CD4-positive, alpha-beta T cell treated with Interleukin-17A for 4 hours (primary cell): ENCODE measurements around the gene SLC44A2.
A peak's percentile ranks its signal among the peaks of the same experiment; 100 is the strongest.

Experiments
- DNase-seq: peaks from one replicate; pipeline ENCODE4 v3.0.0-alpha.2; 2020; ENCODE audit warnings: mixed read lengths

SLC44A2 gene

GRCh38 chr19:10617409-10618121 lies 7.8 kb upstream of the SLC44A2 start:
- no peak for DNase-seq

GRCh38 chr19:10618846-10619245 lies 6.5 kb upstream of the SLC44A2 start:
- DNase-seq, result no peak

DNA sequence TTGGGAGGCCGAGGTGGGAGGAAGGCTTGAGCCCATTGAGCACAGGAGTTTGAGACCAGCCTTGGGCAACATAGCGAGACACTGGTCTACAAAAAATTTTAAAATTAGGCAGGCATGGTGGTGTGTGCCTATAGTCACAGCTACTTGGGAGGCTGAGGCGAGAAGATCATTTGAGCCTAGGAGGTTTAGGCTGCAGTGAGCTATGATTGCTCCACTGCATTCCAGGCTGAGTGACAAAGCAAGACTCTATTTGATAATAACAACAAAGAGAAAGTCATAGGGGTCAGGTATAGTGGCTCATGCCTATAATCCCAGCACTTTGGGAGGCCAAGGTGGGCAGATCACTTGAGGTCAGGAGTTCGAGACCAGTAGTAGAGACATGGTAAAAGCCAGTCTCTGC lies 4.6 kb upstream of the SLC44A2 start:
- no peak for DNase-seq

GRCh38 chr19:10621966-10622365 lies 3.4 kb upstream of the SLC44A2 start:
- no peak for DNase-seq

DNA sequence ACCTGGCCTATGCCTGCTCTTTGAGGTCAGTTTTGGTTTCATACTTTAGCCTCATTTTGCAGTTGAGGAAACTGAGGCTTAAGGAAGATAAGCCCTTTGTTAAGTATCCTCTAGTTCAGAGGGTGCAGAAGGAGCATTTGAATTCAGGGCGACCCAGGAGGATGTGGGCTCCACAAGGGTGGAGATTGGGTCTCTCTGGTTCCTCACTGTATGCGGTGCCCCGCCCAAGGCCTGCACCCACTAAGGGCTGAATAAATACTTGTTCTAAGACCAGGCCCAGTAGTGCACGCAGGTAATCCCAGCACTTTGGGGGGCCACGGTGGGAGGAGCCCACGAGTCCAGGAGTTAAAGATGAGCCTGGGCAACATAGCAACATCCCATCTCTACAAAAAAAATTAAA lies 768 bp upstream of the SLC44A2 start:
- peak; percentile 54 for DNase-seq

GRCh38 chr19:10625762-10626138 lies 397 bp downstream of the SLC44A2 start:
- no peak for DNase-seq

DNA sequence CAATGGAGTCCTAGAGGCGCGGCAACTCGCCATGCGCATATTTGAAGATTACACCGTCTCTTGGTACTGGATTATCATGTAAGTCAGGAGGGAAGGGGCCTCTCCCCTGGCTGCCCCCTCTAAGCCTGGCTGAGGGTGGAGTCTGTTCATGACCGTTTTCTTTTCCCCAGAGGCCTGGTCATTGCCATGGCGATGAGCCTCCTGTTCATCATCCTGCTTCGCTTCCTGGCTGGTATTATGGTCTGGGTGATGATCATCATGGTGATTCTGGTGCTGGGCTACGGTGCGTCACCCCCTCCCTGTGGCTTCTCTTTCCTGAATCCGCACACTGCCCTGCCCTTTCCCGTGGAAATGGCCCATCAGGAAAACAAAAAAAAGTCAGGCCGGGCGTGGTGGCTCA lies 6.5 kb downstream of the SLC44A2 start:
- no peak for DNase-seq

DNA sequence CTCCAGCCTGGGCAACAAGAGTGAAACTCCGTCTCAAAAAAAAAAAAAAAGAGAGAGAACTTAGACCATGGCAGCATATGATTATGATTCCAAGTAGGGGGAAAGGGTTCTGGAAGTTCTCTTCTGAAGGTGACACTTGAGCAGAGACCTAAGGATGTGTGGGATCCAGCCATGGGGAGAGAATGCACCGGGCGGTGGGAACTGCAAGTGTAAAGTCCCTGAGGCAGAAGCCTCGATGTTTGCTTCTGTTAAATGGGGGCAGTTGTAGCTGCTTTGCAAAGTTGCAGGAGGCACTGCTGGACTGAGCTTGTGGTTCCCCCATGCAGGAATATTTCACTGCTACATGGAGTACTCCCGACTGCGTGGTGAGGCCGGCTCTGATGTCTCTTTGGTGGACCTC lies 9.1 kb downstream of the SLC44A2 start:
- no peak for DNase-seq

DNA sequence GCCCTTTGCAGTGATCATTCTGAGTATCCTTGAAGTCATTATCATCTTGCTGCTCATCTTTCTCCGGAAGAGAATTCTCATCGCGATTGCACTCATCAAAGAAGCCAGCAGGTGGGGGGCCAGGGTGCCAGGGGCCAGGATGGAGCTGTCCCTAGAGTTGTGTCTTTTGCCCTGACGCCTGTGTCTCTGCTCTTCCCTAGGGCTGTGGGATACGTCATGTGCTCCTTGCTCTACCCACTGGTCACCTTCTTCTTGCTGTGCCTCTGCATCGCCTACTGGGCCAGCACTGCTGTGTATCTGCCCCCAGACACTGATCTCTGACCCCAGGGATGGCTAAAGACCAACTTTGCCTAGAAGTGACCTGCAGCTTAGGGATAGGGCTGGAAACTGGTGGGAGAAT lies 9.6 kb downstream of the SLC44A2 start:
- DNase-seq, result no peak

DNA sequence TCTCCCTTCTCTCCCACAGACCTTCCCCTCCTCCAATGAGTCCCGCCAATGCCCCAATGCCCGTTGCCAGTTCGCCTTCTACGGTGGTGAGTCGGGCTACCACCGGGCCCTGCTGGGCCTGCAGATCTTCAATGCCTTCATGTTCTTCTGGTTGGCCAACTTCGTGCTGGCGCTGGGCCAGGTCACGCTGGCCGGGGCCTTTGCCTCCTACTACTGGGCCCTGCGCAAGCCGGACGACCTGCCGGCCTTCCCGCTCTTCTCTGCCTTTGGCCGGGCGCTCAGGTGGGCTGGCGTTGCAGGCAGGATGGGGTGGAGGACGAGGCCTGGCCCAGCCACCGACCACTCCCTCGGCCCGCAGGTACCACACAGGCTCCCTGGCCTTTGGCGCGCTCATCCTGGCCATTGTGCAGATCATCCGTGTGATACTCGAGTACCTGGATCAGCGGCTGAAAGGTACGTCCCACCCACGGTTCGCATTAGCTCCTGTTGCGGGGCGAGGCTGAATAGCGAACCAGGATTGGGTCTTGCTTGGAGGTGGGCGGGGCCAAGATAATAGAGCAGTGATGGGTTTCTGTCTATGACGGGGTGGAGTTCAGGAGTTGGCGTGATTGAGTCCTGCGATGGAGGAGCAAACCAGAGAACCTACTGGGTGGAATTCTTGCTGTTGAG lies 11.1 kb downstream of the SLC44A2 start:
- DNase-seq, result no peak

GRCh38 chr19:10637894-10638293 lies 12.5 kb downstream of the SLC44A2 start:
- no peak for DNase-seq

DNA sequence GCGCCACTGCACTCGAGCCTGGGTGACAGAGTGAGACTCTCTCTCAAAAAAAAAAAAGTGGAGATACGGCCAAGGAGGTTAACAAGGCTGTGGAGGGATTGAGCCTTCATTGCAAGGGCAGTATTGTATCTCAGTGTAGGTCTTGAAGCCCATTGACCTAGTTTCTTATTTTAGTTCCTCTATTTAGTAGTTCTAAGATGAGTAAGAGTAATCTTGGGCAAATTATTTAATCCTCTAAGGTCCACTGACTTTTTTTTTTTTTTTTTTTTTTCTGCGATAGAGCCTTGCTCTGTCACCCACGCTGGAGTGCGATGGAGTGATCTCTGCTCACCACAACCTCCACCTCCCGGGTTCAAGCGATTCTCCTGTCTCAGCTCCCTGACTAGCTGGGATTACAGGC lies 14.5 kb downstream of the SLC44A2 start:
- no peak for DNase-seq

GRCh38 chr19:10640361-10640760 lies 15.0 kb downstream of the SLC44A2 start:
- DNase-seq, result no peak

- DNase-seq, result no peak
Measured at GRCh38 chr19:10641248-10641647, 15.9 kb downstream of the SLC44A2 start.

DNA sequence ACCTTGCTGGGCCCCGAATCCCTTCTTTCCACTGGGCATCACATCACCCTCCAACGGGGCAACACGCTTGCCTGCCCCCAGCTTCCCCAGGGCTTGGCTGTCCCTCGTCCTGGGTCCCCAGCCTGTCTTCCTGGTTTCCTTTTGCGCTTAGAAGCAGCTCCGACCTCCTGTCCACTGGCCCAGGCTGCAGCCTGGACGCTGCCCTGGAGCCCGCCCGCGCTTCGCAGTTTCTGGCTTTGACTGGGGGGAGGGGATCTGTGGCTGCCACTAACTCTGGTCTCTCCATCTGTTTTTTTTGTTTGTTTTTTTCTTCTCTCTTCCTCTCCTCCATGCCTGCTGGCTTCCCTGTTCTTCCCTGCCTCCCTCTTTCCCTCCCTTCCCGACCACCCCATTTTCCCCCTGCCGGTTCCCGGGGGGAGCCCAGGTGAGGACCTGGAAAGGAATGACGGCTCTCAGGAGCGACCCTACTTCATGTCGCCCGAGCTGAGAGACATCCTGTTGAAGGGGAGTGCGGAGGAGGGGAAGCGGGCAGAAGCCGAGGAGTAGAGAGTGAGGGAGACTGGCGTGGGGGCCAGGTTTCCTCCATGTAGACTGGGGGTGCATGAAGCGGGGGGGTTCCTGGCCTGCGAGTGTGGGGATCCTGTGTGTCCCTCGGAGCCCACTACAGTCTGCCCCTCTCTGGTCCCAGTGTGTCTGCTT lies 17.3 kb downstream of the SLC44A2 start:
- no peak for DNase-seq

DNA sequence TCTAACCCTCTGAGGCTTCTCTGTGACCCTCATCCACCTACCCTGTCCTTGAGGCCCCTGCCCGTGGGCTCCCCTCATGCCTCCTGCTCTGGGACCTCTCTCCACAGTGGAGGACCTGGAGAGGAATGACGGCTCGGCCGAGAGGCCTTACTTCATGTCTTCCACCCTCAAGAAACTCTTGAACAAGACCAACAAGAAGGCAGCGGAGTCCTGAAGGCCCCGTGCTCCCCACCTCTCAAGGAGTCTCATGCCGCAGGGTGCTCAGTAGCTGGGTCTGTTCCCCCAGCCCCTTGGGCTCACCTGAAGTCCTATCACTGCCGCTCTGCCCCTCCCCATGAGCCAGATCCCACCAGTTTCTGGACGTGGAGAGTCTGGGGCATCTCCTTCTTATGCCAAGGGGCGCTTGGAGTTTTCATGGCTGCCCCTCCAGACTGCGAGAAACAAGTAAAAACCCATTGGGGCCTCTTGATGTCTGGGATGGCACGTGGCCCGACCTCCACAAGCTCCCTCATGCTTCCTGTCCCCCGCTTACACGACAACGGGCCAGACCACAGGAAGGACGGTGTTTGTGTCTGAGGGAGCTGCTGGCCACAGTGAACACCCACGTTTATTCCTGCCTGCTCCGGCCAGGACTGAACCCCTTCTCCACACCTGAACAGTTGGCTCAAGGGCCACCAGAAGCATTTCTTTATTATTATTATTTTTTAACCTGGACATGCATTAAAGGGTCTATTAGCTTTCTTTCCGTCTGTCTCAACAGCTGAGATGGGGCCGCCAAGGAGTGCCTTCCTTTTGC lies 18.0 kb downstream of the SLC44A2 start:
- DNase-seq, result no peak

DNA sequence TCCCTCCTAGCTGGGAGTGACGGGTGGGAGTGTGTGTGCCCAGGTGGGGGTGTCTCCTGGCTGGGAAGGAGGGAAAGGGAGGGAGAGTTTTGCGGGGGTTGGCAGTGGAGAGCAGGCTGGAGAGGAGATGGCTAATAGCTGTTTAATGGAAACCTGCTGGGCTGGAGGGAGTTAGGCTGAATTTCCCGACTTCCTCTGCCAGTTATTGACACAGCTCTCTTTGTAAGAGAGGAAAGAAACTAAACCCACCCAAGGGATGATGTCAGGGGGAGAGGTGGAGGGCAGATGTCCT lies 18.6 kb downstream of the SLC44A2 start:
- no peak for DNase-seq

DNA sequence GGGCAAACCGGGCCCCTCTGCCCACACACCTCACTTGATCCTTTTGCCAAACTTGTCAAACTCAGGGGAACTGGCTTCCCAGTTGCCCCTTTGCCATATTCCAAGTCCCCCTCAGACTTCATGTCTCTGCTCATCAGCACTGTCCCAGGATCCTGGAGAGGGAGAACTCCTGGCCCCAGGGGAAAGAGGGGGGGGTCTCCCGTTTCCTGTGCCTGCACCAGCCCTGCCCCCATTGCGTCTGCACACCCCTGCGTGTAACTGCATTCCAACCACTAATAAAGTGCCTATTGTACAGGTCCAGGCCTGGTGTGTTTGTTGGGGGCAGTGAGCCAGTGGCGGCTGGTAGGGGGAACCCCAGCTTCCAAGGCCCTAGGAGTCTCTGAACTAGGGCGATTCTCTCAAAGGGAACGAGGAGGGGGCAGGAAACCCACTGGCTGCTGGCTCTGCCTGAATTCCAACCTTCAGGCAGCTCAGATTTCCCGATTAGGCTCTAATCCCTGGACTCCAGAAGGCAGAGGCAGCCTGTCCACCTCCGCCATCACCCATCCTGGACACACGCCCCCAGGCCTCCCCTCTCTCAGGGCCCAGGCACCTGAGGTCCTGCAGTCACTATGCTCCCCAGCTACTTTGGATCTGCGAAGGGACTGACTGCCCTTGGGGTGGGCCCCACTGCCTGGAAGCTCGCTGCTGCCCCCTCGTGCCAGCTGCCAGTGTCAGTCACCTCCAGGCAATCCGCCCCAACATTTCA lies 19.1 kb downstream of the SLC44A2 start:
- DNase-seq, result peak; percentile 92

DNA sequence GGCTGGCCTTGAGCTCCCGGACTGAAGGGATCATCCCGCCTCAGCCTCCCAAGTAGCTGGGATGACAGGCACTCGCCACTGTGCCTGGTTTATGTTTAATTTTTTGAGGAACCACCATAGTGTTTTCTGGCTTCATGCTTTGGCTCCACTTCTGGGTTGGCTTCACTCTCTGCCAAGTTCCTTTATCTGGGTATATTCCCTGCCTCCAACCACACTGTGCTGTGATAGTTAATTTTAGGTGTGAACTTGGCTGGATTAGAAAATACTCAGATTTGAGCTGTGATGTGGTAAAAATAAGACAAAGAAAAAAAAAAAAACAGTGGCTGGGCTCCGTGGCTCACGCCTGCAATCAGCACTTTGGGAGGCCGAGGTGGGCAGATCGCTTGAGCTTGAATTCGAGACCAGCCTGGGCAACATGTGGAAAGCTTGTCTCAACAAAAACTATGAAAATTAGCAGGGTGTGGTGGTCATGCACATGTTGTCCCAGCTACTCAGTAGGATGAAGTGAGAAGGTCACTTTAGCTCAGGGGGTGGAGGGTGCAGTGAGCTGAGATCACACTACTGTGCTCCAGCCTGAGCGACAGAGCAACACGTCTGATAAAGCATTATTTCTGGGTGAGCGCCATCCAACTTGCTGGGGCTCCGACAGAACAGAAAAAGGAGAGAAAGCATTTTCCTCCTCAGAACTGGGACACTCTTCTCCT lies 21.3 kb downstream of the SLC44A2 start:
- DNase-seq, result no peak

- no peak for DNase-seq
Measured at GRCh38 chr19:10648360-10648759, 23.0 kb downstream of the SLC44A2 start.

DNA sequence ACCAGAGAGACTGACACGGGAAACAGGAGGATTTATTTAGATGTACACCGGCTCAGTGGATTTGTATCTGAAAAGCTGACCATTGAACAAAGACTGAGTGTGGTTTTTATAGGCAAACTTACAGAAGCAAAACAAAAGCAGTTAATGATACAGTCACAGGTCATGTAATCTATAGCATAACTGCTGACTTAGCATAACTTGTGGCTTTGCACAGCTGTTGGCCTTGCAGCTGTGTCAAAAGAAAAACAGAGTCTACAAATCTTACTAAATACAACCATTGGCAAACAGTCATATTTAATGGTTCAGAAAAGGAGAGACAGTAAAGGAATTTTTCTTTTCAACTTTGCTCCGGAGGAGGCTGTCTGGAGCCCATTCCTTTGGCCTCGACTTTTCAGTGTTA lies 26.5 kb downstream of the SLC44A2 start:
- DNase-seq, result no peak

GRCh38 chr19:10653482-10653731 lies 28.1 kb downstream of the SLC44A2 start:
- no peak for DNase-seq
